Transverse colon (tissue), 4 donors: Measurements from ENCODE around the gene PTPRC. TPM values are rescaled to one million over a fixed set of nuclear protein-coding genes. Genes with fewer than 3 reads are reported as not detected.

Experiments
- DNase-seq: peaks from one replicate; pipeline ENCODE4 v3.0.0-alpha.2; 2019
- H3K27ac ChIP-seq, 4 donors: fragments of 200-600 bp; sonication (generic); 2 replicates each; pipeline ENCODE4 v1.5.1; 2016 to 2018; ENCODE audit warnings: inconsistent platforms in 4 of 4
- H3K27me3 ChIP-seq: fragments of 200-600 bp; sonication (generic); 2 replicates; pipeline ENCODE4 v1.5.1; 2017; ENCODE audit warnings: inconsistent platforms
- H3K36me3 ChIP-seq, 4 donors: fragments of 200-600 bp; sonication (generic); 2 replicates each; pipeline ENCODE4 v1.5.1; 2017 to 2019; ENCODE audit warnings: inconsistent platforms in 4 of 4
- H3K4me1 ChIP-seq, 4 donors: fragments of 200-600 bp; sonication (generic); 2 replicates each; pipeline ENCODE4 v1.5.1; 2017 to 2020; ENCODE audit warnings: inconsistent platforms in 4 of 4
- H3K4me3 ChIP-seq, 4 donors: fragments of 200-600 bp; sonication (generic); 1 replicate in 1 of 4; 2 replicates in 3 of 4; pipeline versions ENCODE4 v1.5.1 to v1.6.1; 2017 to 2019; ENCODE audit warnings: inconsistent platforms in 4 of 4
- H3K9me3 ChIP-seq, 2 donors: fragments of 200-600 bp; sonication (generic); 2 replicates each; pipeline ENCODE4 v1.5.1; 2017 to 2019; ENCODE audit warnings: inconsistent platforms in 2 of 2
- EP300 ChIP-seq: sonication (generic); formaldehyde crosslinking; IDR thresholded peaks from one replicate; pipeline ENCODE4 v1.6.1; 2017; ENCODE audit warnings: antibody characterized with exemption, low read depth
- POLR2A ChIP-seq: fragments of 450-650 bp; IDR thresholded peaks from one replicate; pipeline ENCODE4 v1.6.1; 2016; ENCODE audit warnings: antibody characterized with exemption, mild to moderate bottlenecking, moderate library complexity
- POLR2AphosphoS5 ChIP-seq, 3 donors: sonication (generic); formaldehyde crosslinking; IDR thresholded peaks; one replicate each; pipeline ENCODE4 v1.6.1; 2016; ENCODE audit warnings: antibody characterized with exemption in 3 of 3
- WGBS, 2 donors: methylation state at CpG; one replicate each; pipeline ENCODE4 v1.1.5; 2018; ENCODE audit warnings: low coverage in 1 of 2; 5-methylcytosine and 5-hydroxymethylcytosine counted together
- in situ Hi-C, 4 donors: fragments of 200-750 bp; cut with MboI; loops; one replicate each; pipeline versions ENCODE4 v1.15.0 to v1.15.1; 2017; ENCODE audit warnings: low sequenced_read_pairs in 3 of 4, low pct_ligation_motif_present in 1 of 4, low pct_unique_long_range_greater_than_20kb in 1 of 4
- intact Hi-C: fragments of 100-400 bp; cut with DNase I; formaldehyde crosslinking; loops from one replicate; pipeline ENCODE4 v1.15.1; 2023; ENCODE audit warnings: low total_unique reads
- total RNA-seq, 4 donors: library from RNA; depleted of rRNA; stranded (reverse); fragments of >200 nt; gene quantifications; one replicate each; pipeline ENCODE4 v1.1.0, GENCODE V29; 2016
- TF ChIP-seq, protein P1 (sequence below), 5 experiments: fragments of 200-600 bp in 3 of 5; fragments of 450-650 bp in 2 of 5; sonication (generic) in 3 of 5; IDR thresholded peaks; 1 replicate in 2 of 5; 2 replicates in 3 of 5; pipeline ENCODE4 v1.5.1; 2016 to 2017; ENCODE audit warnings: antibody characterized with exemption in 5 of 5, inconsistent platforms in 3 of 5, mild to moderate bottlenecking in 2 of 5, moderate library complexity in 1 of 5

Gene PTPRC
- total RNA-seq, 4 donors from 2014 or later, result 6.4 to 50.7 (median 25.6) TPM

DNA sequence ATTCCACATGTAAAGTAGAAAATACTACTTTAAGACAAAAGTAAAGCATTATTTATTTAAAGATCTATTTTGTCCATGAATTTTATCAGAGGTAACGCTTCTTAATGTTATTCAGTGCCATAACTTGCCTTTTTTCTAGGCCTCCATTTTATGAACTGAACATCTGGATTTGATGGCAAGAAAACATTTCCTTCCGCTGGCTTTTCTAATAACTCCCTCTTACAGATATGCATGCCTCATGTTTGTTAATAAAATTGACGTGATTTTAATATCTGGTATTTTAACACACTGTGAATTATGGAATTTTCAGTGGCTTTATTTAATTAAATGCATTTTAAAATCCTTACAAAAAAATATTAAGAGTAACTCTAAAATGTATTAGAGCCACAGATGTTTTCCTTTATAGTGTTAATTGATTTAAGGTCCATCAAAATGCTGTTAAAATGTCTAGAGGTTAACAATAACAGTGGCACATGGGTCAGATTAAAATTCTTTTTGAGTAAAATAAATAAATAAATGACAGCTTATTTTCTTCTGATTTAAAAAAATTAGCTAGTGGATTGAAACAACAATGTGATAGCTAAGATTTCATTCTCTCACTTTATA lies 15.1 kb downstream of the PTPRC start:
- H3K36me3 ChIP-seq, result no peaks in the 10 kb centered on the region
- peaks cover 0 to 10% (median 3%) of the 10 kb centered on the region in 4 donors for H3K4me1 ChIP-seq
- H3K4me3 ChIP-seq, result no peak overlapping the region
- DNase-seq, result no peak
- WGBS, 2 donors, result 65 to 82% methylated on average over 3 of the region's 3 CpGs
- intact Hi-C loops, result no loop called here
- TF ChIP-seq, protein P1, sequence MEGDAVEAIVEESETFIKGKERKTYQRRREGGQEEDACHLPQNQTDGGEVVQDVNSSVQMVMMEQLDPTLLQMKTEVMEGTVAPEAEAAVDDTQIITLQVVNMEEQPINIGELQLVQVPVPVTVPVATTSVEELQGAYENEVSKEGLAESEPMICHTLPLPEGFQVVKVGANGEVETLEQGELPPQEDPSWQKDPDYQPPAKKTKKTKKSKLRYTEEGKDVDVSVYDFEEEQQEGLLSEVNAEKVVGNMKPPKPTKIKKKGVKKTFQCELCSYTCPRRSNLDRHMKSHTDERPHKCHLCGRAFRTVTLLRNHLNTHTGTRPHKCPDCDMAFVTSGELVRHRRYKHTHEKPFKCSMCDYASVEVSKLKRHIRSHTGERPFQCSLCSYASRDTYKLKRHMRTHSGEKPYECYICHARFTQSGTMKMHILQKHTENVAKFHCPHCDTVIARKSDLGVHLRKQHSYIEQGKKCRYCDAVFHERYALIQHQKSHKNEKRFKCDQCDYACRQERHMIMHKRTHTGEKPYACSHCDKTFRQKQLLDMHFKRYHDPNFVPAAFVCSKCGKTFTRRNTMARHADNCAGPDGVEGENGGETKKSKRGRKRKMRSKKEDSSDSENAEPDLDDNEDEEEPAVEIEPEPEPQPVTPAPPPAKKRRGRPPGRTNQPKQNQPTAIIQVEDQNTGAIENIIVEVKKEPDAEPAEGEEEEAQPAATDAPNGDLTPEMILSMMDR (IDR thresholded peaks at IDR 0.05), result no peak
- H3K9me3 ChIP-seq, result no peaks in the 10 kb centered on the region
- no peaks in the 10 kb centered on the region for H3K27me3 ChIP-seq
- in situ Hi-C loops, result no loop called here
- no peak overlapping the region for H3K27ac ChIP-seq

DNA sequence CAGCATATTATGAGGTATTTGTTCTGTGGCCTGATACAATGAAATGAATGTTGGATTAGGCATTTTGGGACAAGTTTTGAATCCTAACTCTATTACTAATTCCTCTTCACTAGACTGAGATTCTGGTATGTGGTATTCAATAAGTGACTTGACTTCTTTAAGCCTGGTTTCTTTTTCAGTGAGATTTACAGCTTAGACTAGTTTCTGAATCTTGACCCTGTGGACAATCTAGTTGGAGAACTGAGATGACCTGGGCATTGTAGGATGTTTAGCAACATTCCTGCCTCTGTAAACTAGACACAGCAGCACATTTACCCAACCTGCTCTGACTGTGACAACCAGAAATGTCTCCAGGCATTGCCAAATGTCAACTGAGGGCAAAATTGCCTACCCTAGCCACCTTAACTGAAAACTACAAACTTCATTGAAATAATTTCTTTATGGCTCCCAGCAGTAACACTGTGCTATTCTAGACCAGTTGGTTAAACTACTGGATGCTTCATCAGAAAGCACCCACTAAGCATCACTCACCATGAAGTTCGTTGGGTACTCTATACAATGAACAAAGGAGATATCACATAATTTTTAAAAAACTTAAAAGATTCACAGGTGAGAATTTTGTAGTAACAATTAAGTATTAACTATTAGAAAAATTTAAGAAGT lies 16.8 kb downstream of the PTPRC start:
- intact Hi-C loops, result no loop called here
- TF ChIP-seq POLR2AphosphoS5 (IDR thresholded peaks at IDR 0.05), result no peak
- no peak for TF ChIP-seq EP300
- TF ChIP-seq, protein P1 (IDR thresholded peaks at IDR 0.05), result no peak
- no peak for TF ChIP-seq POLR2A
- DNase-seq, result no peak
- in situ Hi-C loops, result no loop called here
- Histone ChIP-seq H3K4me3 (no peak overlapping the region), H3K4me1 (peaks cover 0 to 10% (median 3%) of the 10 kb centered on the region in 4 donors), H3K36me3 (no peaks in the 10 kb centered on the region), H3K27ac (peak overlapping the region; percentile 8 to 70 (median 60)), H3K27me3 (no peaks in the 10 kb centered on the region), H3K9me3 (no peaks in the 10 kb centered on the region)
- WGBS, 2 donors, result 67 to 80% methylated on average over 1 of the region's 1 CpG

DNA sequence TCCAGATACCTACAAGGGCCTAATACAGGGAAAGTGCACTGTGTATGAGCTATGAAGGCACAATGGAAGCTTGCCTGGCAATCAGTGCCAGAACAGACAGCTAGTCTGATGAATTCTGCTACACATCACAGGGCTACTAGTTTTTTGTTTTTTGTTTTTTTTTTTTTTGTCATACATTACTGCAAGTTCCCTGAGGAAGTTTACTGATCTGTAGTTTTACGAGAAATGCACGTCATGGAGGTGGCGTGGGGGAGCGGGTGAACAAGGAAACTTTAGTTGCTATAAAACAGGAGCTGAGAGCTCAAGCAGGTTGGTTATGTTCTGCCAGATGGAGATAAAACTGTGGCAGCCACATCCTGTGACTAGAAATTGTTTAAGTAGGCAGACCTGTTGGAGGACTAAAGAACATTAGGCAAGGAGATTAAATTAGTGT lies 17.7 kb downstream of the PTPRC start:
- peak in 2 of 3 donors; percentile 23 to 27 for TF ChIP-seq POLR2AphosphoS5 (IDR thresholded peaks at IDR 0.05)
- TF ChIP-seq EP300, result no peak
- no peak for TF ChIP-seq POLR2A
- H3K27me3 ChIP-seq, result no peaks in the 10 kb centered on the region
- in situ Hi-C loops, result no loop called here
- H3K9me3 ChIP-seq, result no peaks in the 10 kb centered on the region
- H3K4me1 ChIP-seq, result peaks cover 0 to 10% (median 3%) of the 10 kb centered on the region in 4 donors
- no peak overlapping the region for H3K4me3 ChIP-seq
- WGBS, 2 donors, result 30 to 40% methylated on average over 2 to 4 of the region's 4 CpGs
- intact Hi-C loops, result no loop called here
- H3K36me3 ChIP-seq, result no peaks in the 10 kb centered on the region
- DNase-seq, result peak; percentile 78
- H3K27ac ChIP-seq, result peak overlapping the region; percentile 56 to 70 (median 65)

DNA sequence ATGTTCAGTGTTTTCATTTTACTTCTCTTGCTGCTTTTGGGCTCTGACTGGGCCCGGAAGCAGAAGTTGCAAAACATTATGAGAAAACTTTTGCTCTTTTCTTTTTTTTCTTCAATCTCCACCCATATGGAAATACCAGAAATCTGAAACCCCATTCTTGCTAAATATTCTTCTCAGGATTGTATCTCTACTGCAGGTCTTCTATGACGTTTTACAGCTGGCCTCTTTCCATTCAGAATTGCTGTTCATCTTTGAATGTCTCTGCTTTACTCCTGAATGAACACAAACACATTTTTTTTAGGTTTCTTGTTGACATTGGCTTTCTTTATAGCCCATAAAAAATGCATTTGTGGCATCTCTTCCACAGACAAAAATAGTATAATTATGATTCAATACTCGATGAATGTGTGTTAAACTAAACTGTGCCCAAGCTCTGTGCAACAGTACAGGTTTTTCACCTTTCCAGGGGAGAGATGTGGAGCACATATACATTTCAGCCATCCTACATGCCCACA lies 18.8 kb downstream of the PTPRC start:
- no peak overlapping the region for H3K4me3 ChIP-seq
- no peak for DNase-seq
- no peaks in the 10 kb centered on the region for H3K36me3 ChIP-seq
- intact Hi-C loops (no loop called here), in situ Hi-C loops (no loop called here)
- no peaks in the 10 kb centered on the region for H3K27me3 ChIP-seq
- WGBS, 2 donors, result 13 to 18% methylated on average over 3 of the region's 3 CpGs
- no peaks in the 10 kb centered on the region for H3K9me3 ChIP-seq
- peaks cover 0 to 10% (median 3%) of the 10 kb centered on the region in 4 donors for H3K4me1 ChIP-seq
- peak overlapping the region; percentile 59 to 70 (median 65) for H3K27ac ChIP-seq
- no peak for TF ChIP-seq POLR2A
- TF ChIP-seq POLR2AphosphoS5 (IDR thresholded peaks at IDR 0.05), result no peak
- no peak for TF ChIP-seq EP300
- TF ChIP-seq, protein P1 (IDR thresholded peaks at IDR 0.05), result no peak
